HCEC 1CT (cell line): ENCODE data around the gene SMARCC1.
"Not testable (repeated sequence)": the region's sequence is repeated elsewhere in the genome, so short reads cannot be mapped to it uniquely, and the experiment has no call there.

Experiments
- DNase-seq: peaks from one replicate; pipeline ENCODE4 v3.0.0-alpha.2; 2017

Gene SMARCC1

DNA sequence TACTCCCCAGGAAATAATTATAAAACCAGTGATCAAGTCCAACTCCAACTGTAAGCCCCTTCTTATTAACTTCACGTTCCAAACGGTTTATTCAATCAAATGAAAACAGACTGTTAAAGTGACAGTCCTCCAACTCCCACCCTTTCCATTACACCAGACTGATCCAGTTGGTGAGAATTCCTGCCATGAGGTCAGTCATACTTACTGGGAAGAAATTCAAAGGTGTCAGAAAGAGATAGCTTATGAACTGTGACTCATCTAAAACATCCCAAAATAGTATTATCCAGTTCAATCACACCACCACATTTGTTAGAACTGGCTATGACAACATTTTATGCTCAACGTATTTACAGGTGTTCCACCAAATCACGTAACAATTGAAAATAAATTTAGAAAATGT lies 19.5 kb downstream of the SMARCC1 start:
- DNase-seq = no peak

DNA sequence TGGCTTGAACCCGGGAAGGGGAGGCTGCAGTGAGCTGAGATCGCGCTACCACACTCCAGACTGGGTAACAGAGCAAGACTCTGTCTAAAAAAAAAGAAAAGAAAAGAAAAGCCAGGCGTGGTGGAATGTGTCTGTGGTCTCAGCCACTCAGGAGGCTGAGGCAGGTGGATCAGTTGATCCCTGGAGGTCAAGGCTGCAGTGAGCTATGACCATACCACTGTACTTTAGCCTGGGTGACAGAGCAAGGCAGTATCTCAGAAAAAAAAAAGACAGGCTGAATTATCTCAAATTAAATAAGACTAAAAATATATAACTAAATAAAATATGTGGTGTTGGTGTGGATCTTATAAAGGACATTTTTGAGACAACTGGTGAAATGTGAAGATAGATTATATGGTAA lies 20.6 kb downstream of the SMARCC1 start:
- no peak for DNase-seq

- DNase-seq = not testable (repeated sequence)
These were observed 21.5 kb downstream of the SMARCC1 start for GRCh38 chr3:47760207-47760606.

- no peak for DNase-seq
These were observed 23.2 kb downstream of the SMARCC1 start for GRCh38 chr3:47758261-47759025.

- no peak for DNase-seq
These were observed 29.0 kb downstream of the SMARCC1 start for GRCh38 chr3:47752716-47753115.

- DNase-seq = not testable (repeated sequence)
These were observed 30.8 kb downstream of the SMARCC1 start for GRCh38 chr3:47750811-47751354.

DNA sequence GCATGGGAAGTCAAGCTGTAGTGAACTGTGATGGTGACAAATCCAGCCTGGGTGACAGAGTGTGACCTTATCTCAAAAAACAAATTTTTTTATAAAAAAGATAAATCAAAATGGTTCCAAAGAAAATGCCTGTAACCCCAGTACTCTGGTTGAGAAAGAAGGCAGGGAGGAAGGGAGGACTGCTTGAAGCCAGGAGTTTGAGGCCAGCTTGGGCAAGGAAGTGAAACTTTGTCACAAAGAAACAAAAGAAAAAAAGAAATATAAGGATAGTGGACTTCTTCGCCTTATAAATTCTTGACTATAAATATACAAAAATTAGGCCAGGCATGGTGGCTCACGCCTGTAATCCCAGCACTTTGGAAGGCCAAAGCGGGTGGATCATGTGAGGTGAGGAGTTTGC lies 34.1 kb downstream of the SMARCC1 start:
- DNase-seq = no peak

- no peak for DNase-seq
These were observed 35.4 kb downstream of the SMARCC1 start for GRCh38 chr3:47746264-47746663.

- no peak for DNase-seq
These were observed 37.8 kb downstream of the SMARCC1 start for GRCh38 chr3:47743855-47744254.

- peak; percentile 53 for DNase-seq
These were observed 38.3 kb downstream of the SMARCC1 start for GRCh38 chr3:47743352-47743751.

GRCh38 chr3:47741925-47742324 lies 39.8 kb downstream of the SMARCC1 start:
- no peak for DNase-seq

GRCh38 chr3:47732143-47732542 lies 49.5 kb downstream of the SMARCC1 start:
- DNase-seq = no peak

DNA sequence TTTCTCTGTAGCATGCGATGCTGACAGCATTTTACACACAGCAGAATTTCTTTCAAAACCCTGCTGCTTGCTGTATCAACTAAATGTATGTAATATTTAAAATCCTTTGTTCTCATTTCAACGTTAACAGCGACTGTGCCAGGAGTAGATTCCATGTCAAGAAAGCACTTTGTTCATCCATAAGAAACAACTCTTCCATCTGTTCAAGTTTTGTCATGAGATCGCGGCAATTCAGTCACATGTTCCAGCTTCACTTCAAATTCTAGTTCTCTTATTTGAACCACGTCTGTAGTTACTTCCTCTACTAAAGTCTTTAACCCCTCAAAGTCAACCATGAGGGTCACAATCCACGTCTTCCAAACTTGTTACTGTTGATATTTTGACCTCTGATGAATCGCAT lies 50.6 kb downstream of the SMARCC1 start:
- no peak for DNase-seq

DNA sequence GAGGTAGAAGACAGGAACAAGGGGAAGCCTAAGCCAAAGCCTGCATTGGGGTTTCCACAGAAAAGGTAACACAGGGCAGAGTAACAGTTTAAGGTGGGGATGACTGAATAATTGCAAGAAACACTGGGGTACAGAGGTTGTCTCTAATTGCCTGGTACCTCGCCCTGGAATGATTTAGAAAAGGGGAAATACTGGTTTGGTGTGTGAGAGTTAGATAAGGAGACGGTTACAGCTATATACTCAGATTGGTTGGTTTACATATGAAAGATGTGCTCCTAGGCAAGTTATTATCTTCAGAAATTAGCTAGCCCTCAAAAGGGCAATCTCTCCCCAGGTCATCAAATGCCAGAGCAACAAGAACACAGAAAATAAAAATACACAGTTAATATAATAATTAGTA lies 58.8 kb downstream of the SMARCC1 start:
- DNase-seq = no peak

- DNase-seq = not testable (repeated sequence)
These were observed 64.2 kb downstream of the SMARCC1 start for GRCh38 chr3:47717448-47717847.

DNA sequence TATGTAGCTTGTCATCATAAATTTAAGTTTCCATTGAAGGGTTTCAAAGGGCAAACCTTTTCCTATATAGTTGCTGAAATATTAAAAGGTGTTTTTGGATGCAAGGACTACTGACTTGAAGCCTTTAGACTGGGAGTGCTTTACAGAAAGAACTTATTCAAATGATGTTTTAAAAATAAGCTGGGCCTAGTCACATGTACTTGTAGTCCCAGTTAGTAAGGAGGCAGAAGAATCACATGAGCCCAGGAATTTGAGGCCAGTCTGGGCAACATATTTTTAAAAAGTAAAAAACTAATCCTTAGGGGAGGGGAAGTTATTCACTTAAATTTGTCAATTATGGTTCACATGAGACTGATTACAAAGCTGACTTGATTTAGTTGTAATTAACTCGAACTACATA lies 65.0 kb downstream of the SMARCC1 start:
- DNase-seq = no peak

DNA sequence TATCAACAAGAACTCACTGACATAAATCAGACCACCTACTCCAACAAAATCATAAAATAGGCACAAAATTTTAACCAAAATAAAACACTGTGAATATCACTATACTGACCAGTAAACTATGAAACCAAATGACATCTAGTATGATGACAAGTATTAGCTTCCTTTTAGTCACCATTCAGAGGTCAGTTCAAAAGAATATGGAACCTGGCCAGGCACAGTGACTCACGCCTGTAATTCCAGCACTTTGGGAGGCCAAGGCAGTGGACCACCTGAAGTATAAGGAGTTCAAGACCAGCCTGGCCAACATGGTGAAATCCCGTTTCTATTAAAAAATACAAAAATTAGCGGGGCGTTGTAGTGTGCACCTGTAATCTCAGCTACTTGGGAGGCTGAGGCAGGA lies 65.8 kb downstream of the SMARCC1 start:
- DNase-seq = peak; percentile 73

GRCh38 chr3:47714606-47715005 lies 67.1 kb downstream of the SMARCC1 start:
- DNase-seq = no peak

GRCh38 chr3:47713655-47714054 lies 68.0 kb downstream of the SMARCC1 start:
- DNase-seq = no peak

DNA sequence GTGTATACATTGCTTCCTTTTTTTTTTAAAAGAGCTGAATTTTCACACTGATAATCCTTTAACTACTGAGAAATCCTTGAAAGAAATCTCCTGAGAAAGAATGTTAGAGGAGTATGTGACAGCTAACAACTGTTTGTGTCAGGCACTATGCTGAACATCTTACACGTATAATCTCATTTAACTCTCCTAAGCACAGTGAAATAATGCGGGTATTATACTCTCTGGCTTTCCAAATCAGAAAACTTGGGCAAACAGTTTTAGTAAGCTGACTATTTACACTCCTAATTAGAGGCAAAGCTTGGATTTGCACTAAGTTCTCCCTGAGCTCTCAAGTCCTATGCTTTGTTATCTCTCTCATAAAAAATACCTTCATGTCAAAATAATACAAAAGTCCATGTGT lies 69.3 kb downstream of the SMARCC1 start:
- DNase-seq = no peak

GRCh38 chr3:47711596-47711995 lies 70.1 kb downstream of the SMARCC1 start:
- no peak for DNase-seq

GRCh38 chr3:47705391-47705790 lies 76.3 kb downstream of the SMARCC1 start:
- no peak for DNase-seq

- DNase-seq = no peak
These were observed 77.5 kb downstream of the SMARCC1 start for GRCh38 chr3:47704237-47704612.

DNA sequence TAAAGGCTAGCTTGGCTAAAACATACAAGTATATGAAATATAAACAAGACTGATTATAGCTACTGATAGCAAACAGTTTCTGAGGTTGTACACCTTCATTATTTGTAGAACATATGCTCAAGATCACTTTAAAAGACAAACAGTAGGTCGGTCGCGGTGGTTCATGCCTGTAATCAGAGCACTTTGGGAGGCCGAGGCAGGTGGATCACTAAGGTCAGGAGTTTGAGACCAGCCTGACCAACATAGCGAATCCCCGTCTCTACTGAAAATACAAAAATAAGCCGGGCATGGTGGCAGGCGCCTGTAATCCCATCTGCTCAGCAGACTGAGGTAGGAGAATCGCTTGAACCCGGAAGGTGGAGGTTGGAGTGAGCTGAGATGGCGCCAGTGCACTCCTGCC lies 80.3 kb downstream of the SMARCC1 start:
- no peak for DNase-seq

- DNase-seq = no peak
These were observed 89.5 kb downstream of the SMARCC1 start for GRCh38 chr3:47692158-47692557.
